ENCODE measurements around the gene SMIM3. TPM values are rescaled to one million over a fixed set of nuclear protein-coding genes. Genes with fewer than 3 reads are reported as not detected.

Gene SMIM3
- total and polyA plus RNA-seq, 2 of the 8 experiments (the other 6 are each of a cell fraction or from before 2014, with no cell fraction given) = 10.4 to 15.7 TPM

DNA sequence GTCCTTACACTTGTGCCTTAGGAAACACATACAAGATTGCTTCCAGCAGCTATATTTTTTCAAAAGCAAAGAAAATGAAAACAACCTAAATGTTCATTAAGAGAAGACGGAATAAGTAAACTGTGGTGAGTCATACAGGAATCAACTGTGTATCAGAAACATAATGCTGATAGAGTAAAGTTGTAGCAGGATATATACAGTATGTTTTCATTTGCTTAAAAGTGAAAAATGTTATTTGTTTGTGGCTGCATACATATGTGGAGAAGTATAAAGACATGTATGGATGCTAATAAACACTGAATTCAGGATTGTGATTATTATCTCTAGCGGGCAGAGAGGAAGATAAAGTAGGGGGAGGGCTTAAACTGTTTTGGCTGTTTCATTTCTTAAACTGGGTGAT lies 28.1 kb upstream of the SMIM3 start (continued):
- TF ChIP-seq RFX5 (IDR thresholded peaks at IDR 0.05; ENCODE audit: borderline replicate concordance, low read depth, low read length) = no peak
- TF ChIP-seq SIRT6 (IDR thresholded peaks at IDR 0.05; ENCODE audit: low read length) = no peak
- TF ChIP-seq KDM1A (IDR thresholded peaks at IDR 0.05; ENCODE audit: borderline replicate concordance, low read length) = no peak
- no peak for TF ChIP-seq CREB1 (IDR thresholded peaks at IDR 0.05)
- TF ChIP-seq NANOG (IDR thresholded peaks at IDR 0.05; ENCODE audit: insufficient read depth, low read depth, low read length, poor library complexity, severe bottlenecking) = no peak
- no peak for TF ChIP-seq RXRA (IDR thresholded peaks at IDR 0.05; ENCODE audit: insufficient read depth, low read depth, low read length)
